GM18517 (cell line): ENCODE data around the gene RBAK.
"Not testable (repeated sequence)": the region's sequence is repeated elsewhere in the genome, so short reads cannot be mapped to it uniquely, and the experiment has no call there.

Experiments used
- ATAC-seq: cut with Tn5 transposase; IDR thresholded peaks from one replicate; pipeline ENCODE4 v1.9.1; 2021; ENCODE audit warnings: mild to moderate bottlenecking, moderate library complexity; ENCODE audit not compliant: unreplicated experiment

Gene RBAK

GRCh38 chr7:5050676-5051075 lies 5.0 kb downstream of the RBAK start:
- ATAC-seq = no peak

GRCh38 chr7:5051731-5052130 lies 6.1 kb downstream of the RBAK start:
- ATAC-seq = not testable (repeated sequence)

- ATAC-seq = no peak
Measured at GRCh38 chr7:5053175-5053574, 7.5 kb downstream of the RBAK start.

- ATAC-seq = no peak
Measured at GRCh38 chr7:5063698-5064097, 18.0 kb downstream of the RBAK start.

GRCh38 chr7:5064391-5065106 lies 18.9 kb downstream of the RBAK start:
- ATAC-seq = no peak

- no peak for ATAC-seq
Measured at GRCh38 chr7:5065107-5065407, 19.4 kb downstream of the RBAK start.

GRCh38 chr7:5068521-5068920 lies 22.9 kb downstream of the RBAK start:
- ATAC-seq = no peak

GRCh38 chr7:5070206-5070605 lies 24.5 kb downstream of the RBAK start:
- no peak for ATAC-seq

- ATAC-seq = not testable (repeated sequence)
Measured at GRCh38 chr7:5075187-5075586, 29.5 kb downstream of the RBAK start.

GRCh38 chr7:5077740-5078139 lies 32.1 kb downstream of the RBAK start:
- ATAC-seq = no peak

GRCh38 chr7:5082806-5083205 lies 37.1 kb downstream of the RBAK start:
- ATAC-seq = no peak

GRCh38 chr7:5083311-5083711 lies 37.7 kb downstream of the RBAK start:
- no peak for ATAC-seq

GRCh38 chr7:5086256-5086655 lies 40.6 kb downstream of the RBAK start:
- no peak for ATAC-seq

- ATAC-seq = not testable (repeated sequence)
Measured at GRCh38 chr7:5088228-5088833, 42.7 kb downstream of the RBAK start.

- ATAC-seq = no peak
Measured at GRCh38 chr7:5088906-5089305, 43.2 kb downstream of the RBAK start.

- no peak for ATAC-seq
Measured at GRCh38 chr7:5093948-5094347, 48.3 kb downstream of the RBAK start.

- no peak for ATAC-seq
Measured at GRCh38 chr7:5094641-5095040, 49.0 kb downstream of the RBAK start.

- no peak for ATAC-seq
Measured at GRCh38 chr7:5116359-5116758, 70.7 kb downstream of the RBAK start.

GRCh38 chr7:5117095-5117970 lies 71.7 kb downstream of the RBAK start:
- no peak for ATAC-seq
